Activated CD8-positive, alpha-beta T cell treated with anti-CD3 and anti-CD28 coated beads for 36 hours (primary cell): ENCODE data around the gene CDT1. TPM values are rescaled to one million over a fixed set of nuclear protein-coding genes. Genes with fewer than 3 reads are reported as not detected.

Experiments used
- ATAC-seq: fragments of 200-7000 bp; cut with Tn5 transposase; one replicate; pipeline ENCODE4 v1.10.0; 2021; ENCODE audit warnings: mild to moderate bottlenecking, moderate library complexity
- CTCF ChIA-PET: fragments of 350-600 bp; sonication (Branson Sonifier 250); formaldehyde crosslinking; loops from one replicate; lab custom pipeline; 2021; ENCODE audit warnings: antibody characterized with exemption; lab: Charles Lee
- POLR2A ChIA-PET: fragments of 350-600 bp; sonication (Branson Sonifier 250); formaldehyde crosslinking; loops from one replicate; lab custom pipeline; 2021; ENCODE audit warnings: antibody characterized with exemption; lab: Charles Lee
- DNase-seq: peaks from one replicate; pipeline ENCODE4 v3.0.0-alpha.2; 2020
- H3K27ac Mint-ChIP-seq: one replicate; pipeline ENCODE4 v1.8.0; 2021; ENCODE audit warnings: mild to moderate bottlenecking, mixed read lengths
- H3K27me3 Mint-ChIP-seq: one replicate; pipeline ENCODE4 v1.8.0; 2021; ENCODE audit warnings: mixed read lengths
- H3K36me3 Mint-ChIP-seq: one replicate; pipeline ENCODE4 v1.8.0; 2021; ENCODE audit warnings: low read depth, mixed read lengths
- H3K4me1 Mint-ChIP-seq: one replicate; pipeline ENCODE4 v1.8.0; 2021; ENCODE audit warnings: low read depth, mixed read lengths
- H3K4me3 Mint-ChIP-seq: one replicate; pipeline ENCODE4 v1.8.0; 2021; ENCODE audit warnings: mild to moderate bottlenecking, moderate library complexity, mixed read lengths
- H3K9me3 Mint-ChIP-seq: one replicate; pipeline ENCODE4 v1.8.0; 2021; ENCODE audit warnings: mixed read lengths
- CTCF ChIP-seq: fragments of 200-600 bp; IDR thresholded peaks from one replicate; pipeline ENCODE4 v1.8.0; 2022; ENCODE audit warnings: antibody characterized with exemption, mild to moderate bottlenecking
- intact Hi-C: fragments of 100-400 bp; cut with micrococcal nuclease; formaldehyde crosslinking; loops from one replicate; pipeline ENCODE4 v1.10.0; 2022
- total RNA-seq, 2 experiments: library from RNA; stranded (reverse); gene quantifications; one replicate each; pipeline ENCODE4 v1.2.3, GENCODE V29; 2021

The CDT1 gene
- total RNA-seq, 2 experiments from 2014 or later = 180 to 182 TPM

GRCh38 chr16:88760424-88761142, 43.0 kb upstream of the CDT1 start:
- ChIA-PET CTCF (interaction anchor here (1.0 to 1.6 kb wide), 3 partner anchors 15 to 24 kb away, joined by 3 to 6 read pairs (median 5); no protein-coding TSS in a partner anchor), POLR2A (interaction anchor here (1.0 kb wide), 1 partner anchor 13 kb away, joined by 3 read pairs; no protein-coding TSS in a partner anchor)
- no peak overlapping the region for H3K27ac Mint-ChIP-seq
- no peak overlapping the region for H3K4me3 Mint-ChIP-seq
- H3K4me1 Mint-ChIP-seq = peaks cover 15% of the 10 kb centered on the region
- TF ChIP-seq CTCF = no peak
- ATAC-seq (no peak), DNase-seq (no peak)
- H3K9me3 Mint-ChIP-seq = no peaks in the 10 kb centered on the region
- intact Hi-C loops = no loop called here
- H3K27me3 Mint-ChIP-seq = no peaks in the 10 kb centered on the region
- peaks cover 2% of the 10 kb centered on the region for H3K36me3 Mint-ChIP-seq

GRCh38 chr16:88761143-88761534, 42.5 kb upstream of the CDT1 start:
- Mint-ChIP-seq H3K9me3 (no peaks in the 10 kb centered on the region), H3K4me3 (no peak overlapping the region), H3K27ac (no peak overlapping the region), H3K36me3 (peaks cover 2% of the 10 kb centered on the region), H3K27me3 (no peaks in the 10 kb centered on the region), H3K4me1 (peaks cover 18% of the 10 kb centered on the region)
- intact Hi-C loops = no loop called here
- ChIA-PET CTCF (interaction anchor here (1.0 kb wide), 1 partner anchor 20 kb away, joined by 3 read pairs; no protein-coding TSS in a partner anchor), POLR2A (no interaction called here)
- DNase-seq = no peak
- no peak for TF ChIP-seq CTCF
- ATAC-seq = no peak

- Mint-ChIP-seq H3K9me3 (no peaks in the 10 kb centered on the region), H3K36me3 (peaks cover 2% of the 10 kb centered on the region), H3K4me3 (no peak overlapping the region), H3K4me1 (peaks cover 20% of the 10 kb centered on the region), H3K27ac (no peak overlapping the region), H3K27me3 (no peaks in the 10 kb centered on the region)
- TF ChIP-seq CTCF = no peak
- ATAC-seq = no peak
- ChIA-PET POLR2A (interaction anchor here (1.0 kb wide), 1 partner anchor 9 kb away, joined by 3 read pairs; no protein-coding TSS in a partner anchor), CTCF (no interaction called here)
- no peak for DNase-seq
- intact Hi-C loops = no loop called here
Measured at GRCh38 chr16:88761830-88762229, 41.8 kb upstream of the CDT1 start.

GRCh38 chr16:88762258-88762870, 41.2 kb upstream of the CDT1 start:
- no peak for TF ChIP-seq CTCF
- H3K4me3 Mint-ChIP-seq = no peak overlapping the region
- intact Hi-C loops = no loop called here
- no peak overlapping the region for H3K27ac Mint-ChIP-seq
- H3K27me3 Mint-ChIP-seq = no peaks in the 10 kb centered on the region
- peaks cover 25% of the 10 kb centered on the region for H3K4me1 Mint-ChIP-seq
- ChIA-PET POLR2A (interaction anchor here (0.9 to 1.0 kb wide), 2 partner anchors 8 to 21 kb away, joined by 3 read pairs; no protein-coding TSS in a partner anchor), CTCF (interaction anchor here (1.7 kb wide), 1 partner anchor 19 kb away, joined by 4 read pairs; no protein-coding TSS in a partner anchor)
- ATAC-seq (no peak), DNase-seq (no peak)
- H3K9me3 Mint-ChIP-seq = no peaks in the 10 kb centered on the region
- H3K36me3 Mint-ChIP-seq = peaks cover 2% of the 10 kb centered on the region
